ENCODE measurements around the gene PLAC8L1. TPM values are rescaled to one million over a fixed set of nuclear protein-coding genes. Genes with fewer than 3 reads are reported as not detected.

The PLAC8L1 gene
- total RNA-seq, 1 experiment from 2014 or later, result 0.49 TPM

DNA sequence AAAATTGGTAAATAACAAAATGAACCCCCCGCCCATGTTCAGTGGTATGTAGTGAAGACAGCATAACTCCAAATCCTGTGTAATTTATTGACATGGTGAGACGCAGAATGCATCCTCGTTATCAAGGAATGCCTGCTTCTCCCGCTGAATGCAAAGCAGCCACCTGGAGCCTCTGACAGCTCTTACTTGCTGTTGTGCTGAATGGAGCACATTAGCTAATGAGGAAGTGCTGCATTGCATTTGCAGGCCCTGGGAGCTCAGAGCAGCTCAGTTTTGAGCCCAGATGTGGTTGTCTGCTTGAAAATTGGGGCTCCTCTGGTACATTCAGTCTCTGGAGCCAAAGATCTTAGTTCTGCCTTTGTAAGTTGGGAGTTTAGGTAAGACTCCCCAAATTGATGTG is 28.9 kb downstream of the PLAC8L1 start:
- no TSS peak for BruUV-seq (replicated peaks)

DNA sequence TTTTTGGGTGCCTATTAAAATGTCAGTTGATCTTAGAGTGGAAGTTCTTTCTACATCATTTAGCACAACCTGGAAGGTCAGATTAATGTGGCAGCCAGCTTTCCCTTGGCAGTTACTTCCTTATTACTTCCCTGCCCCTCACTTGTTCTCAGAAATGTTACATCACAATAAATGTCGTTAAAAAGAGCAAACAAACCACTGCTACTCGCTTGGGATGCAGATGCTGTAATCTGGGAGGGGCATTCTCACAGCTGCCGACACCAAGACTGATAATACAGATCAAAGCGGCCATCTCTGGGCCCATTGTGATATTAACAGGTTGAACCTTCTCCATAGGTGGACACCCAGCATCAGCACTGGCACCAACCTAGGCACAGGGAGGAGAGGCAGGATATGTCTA is 29.3 kb downstream of the PLAC8L1 start:
- H3K36me3 ChIP-seq (ENCODE audit: control insufficient read depth, insufficient read depth, low read length), result no peaks in the 10 kb centered on the region
- POLR2A ChIA-PET, result no interaction called here
- CTCF ChIA-PET, result no interaction called here
- H3K4me1 ChIP-seq (ENCODE audit: control insufficient read depth, insufficient read depth, low read length), result no peaks in the 10 kb centered on the region
- intact Hi-C loops (cut with micrococcal nuclease; ENCODE audit: unreplicated experiment), result no loop called here
- no TSS peak for BruUV-seq (replicated peaks)
- no peak overlapping the region for H3K4me3 ChIP-seq (ENCODE audit: low read depth in 2 of 2, low read length in 2 of 2)
- ATAC-seq, result no peak
- no peak overlapping the region for H3K27ac ChIP-seq (ENCODE audit: low read length)
- DNase-seq (ENCODE audit: low read depth, low spot score), result no peak
- no peaks in the 10 kb centered on the region for H3K27me3 ChIP-seq (ENCODE audit: control insufficient read depth, insufficient read depth, low read length)
- no peaks in the 10 kb centered on the region for H3K9me3 ChIP-seq (ENCODE audit: control insufficient read depth, insufficient read depth, low read depth, low read length)
- in situ Hi-C loops (cut with HindIII; ENCODE audit: low pct_unique_long_range_greater_than_20kb, low sequenced_read_pairs), result no loop called here
- TF ChIP-seq POLR2AphosphoS5 (IDR thresholded peaks at IDR 0.05; ENCODE audit: low read depth, low read length), result no peak

More for the DNA sequence above, 28.9 kb downstream of the PLAC8L1 start:
- Histone ChIP-seq H3K36me3 (ENCODE audit: control insufficient read depth, insufficient read depth, low read length) (no peaks in the 10 kb centered on the region), H3K27ac (ENCODE audit: low read length) (no peak overlapping the region), H3K4me3 (ENCODE audit: low read depth in 2 of 2, low read length in 2 of 2) (no peak overlapping the region), H3K27me3 (ENCODE audit: control insufficient read depth, insufficient read depth, low read length) (no peaks in the 10 kb centered on the region), H3K4me1 (ENCODE audit: control insufficient read depth, insufficient read depth, low read length) (no peaks in the 10 kb centered on the region), H3K9me3 (ENCODE audit: control insufficient read depth, insufficient read depth, low read depth, low read length) (no peaks in the 10 kb centered on the region)
- ATAC-seq (no peak), DNase-seq (ENCODE audit: low read depth, low spot score) (no peak)
- in situ Hi-C loops (cut with HindIII; ENCODE audit: low pct_unique_long_range_greater_than_20kb, low sequenced_read_pairs) (no loop called here), intact Hi-C loops (cut with micrococcal nuclease; ENCODE audit: unreplicated experiment) (no loop called here)
- TF ChIP-seq TCF7L2 (IDR thresholded peaks at IDR 0.05; ENCODE audit: low read depth, low read length), result no peak
- TF ChIP-seq SIN3A (IDR thresholded peaks at IDR 0.05; ENCODE audit: borderline replicate concordance, insufficient read depth, low read depth, low read length), result no peak
- ChIA-PET CTCF (no interaction called here), POLR2A (no interaction called here)

DNA sequence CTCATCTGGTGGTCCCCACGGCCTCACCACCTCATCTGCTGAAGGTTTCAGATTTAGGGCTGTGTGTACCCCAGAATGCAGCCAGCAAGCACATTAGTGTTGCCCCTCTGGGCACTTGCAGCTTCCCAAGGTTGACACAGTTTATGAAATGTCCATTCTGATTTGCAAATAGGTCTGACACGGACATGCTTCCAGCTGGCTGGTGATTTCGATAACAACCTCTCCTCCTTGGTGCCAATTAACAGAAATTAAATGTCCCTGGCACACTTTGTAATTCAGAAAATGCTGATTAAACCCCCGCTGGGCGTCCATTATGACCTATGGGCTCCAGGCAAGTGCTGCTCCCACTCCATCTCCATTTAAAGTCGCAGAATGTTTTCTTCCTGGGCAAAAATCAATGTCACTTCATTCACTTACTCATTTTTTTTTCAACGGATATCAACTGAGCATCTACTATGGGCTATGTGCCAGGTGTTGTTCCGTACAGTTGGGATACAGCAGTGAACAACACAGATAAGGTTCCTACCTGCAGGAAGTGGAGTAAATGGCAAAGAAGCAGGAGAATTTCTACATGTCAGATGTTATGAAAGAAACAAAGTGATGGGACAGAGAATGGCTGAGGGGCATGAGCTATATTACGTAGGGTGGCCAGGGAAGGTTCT is 32.0 kb downstream of the PLAC8L1 start:
- TF ChIP-seq, protein P1, sequence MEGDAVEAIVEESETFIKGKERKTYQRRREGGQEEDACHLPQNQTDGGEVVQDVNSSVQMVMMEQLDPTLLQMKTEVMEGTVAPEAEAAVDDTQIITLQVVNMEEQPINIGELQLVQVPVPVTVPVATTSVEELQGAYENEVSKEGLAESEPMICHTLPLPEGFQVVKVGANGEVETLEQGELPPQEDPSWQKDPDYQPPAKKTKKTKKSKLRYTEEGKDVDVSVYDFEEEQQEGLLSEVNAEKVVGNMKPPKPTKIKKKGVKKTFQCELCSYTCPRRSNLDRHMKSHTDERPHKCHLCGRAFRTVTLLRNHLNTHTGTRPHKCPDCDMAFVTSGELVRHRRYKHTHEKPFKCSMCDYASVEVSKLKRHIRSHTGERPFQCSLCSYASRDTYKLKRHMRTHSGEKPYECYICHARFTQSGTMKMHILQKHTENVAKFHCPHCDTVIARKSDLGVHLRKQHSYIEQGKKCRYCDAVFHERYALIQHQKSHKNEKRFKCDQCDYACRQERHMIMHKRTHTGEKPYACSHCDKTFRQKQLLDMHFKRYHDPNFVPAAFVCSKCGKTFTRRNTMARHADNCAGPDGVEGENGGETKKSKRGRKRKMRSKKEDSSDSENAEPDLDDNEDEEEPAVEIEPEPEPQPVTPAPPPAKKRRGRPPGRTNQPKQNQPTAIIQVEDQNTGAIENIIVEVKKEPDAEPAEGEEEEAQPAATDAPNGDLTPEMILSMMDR (IDR thresholded peaks at IDR 0.05), result no peak
- TF ChIP-seq, protein P2, sequence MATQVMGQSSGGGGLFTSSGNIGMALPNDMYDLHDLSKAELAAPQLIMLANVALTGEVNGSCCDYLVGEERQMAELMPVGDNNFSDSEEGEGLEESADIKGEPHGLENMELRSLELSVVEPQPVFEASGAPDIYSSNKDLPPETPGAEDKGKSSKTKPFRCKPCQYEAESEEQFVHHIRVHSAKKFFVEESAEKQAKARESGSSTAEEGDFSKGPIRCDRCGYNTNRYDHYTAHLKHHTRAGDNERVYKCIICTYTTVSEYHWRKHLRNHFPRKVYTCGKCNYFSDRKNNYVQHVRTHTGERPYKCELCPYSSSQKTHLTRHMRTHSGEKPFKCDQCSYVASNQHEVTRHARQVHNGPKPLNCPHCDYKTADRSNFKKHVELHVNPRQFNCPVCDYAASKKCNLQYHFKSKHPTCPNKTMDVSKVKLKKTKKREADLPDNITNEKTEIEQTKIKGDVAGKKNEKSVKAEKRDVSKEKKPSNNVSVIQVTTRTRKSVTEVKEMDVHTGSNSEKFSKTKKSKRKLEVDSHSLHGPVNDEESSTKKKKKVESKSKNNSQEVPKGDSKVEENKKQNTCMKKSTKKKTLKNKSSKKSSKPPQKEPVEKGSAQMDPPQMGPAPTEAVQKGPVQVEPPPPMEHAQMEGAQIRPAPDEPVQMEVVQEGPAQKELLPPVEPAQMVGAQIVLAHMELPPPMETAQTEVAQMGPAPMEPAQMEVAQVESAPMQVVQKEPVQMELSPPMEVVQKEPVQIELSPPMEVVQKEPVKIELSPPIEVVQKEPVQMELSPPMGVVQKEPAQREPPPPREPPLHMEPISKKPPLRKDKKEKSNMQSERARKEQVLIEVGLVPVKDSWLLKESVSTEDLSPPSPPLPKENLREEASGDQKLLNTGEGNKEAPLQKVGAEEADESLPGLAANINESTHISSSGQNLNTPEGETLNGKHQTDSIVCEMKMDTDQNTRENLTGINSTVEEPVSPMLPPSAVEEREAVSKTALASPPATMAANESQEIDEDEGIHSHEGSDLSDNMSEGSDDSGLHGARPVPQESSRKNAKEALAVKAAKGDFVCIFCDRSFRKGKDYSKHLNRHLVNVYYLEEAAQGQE (IDR thresholded peaks at IDR 0.05; ENCODE audit: insufficient read depth in 1 of 2, low read depth in 2 of 2, low read length in 1 of 2), result no peak
- TF ChIP-seq POLR2AphosphoS5 (IDR thresholded peaks at IDR 0.05; ENCODE audit: low read depth, low read length), result no peak
- Histone ChIP-seq H3K27ac (ENCODE audit: low read length) (no peak overlapping the region), H3K36me3 (ENCODE audit: control insufficient read depth, insufficient read depth, low read length) (no peaks in the 10 kb centered on the region), H3K4me3 (ENCODE audit: low read depth in 2 of 2, low read length in 2 of 2) (no peak overlapping the region), H3K9me3 (ENCODE audit: control insufficient read depth, insufficient read depth, low read depth, low read length) (no peaks in the 10 kb centered on the region), H3K27me3 (ENCODE audit: control insufficient read depth, insufficient read depth, low read length) (no peaks in the 10 kb centered on the region), H3K4me1 (ENCODE audit: control insufficient read depth, insufficient read depth, low read length) (no peaks in the 10 kb centered on the region)
- CTCF ChIA-PET, result no interaction called here
- BruUV-seq (replicated peaks), result no TSS peak
- in situ Hi-C loops (cut with HindIII; ENCODE audit: low pct_unique_long_range_greater_than_20kb, low sequenced_read_pairs), result no loop called here
- intact Hi-C loops (cut with micrococcal nuclease; ENCODE audit: unreplicated experiment), result no loop called here
- DNase-seq (ENCODE audit: low read depth, low spot score) (no peak), ATAC-seq (no peak)
- POLR2A ChIA-PET, result interaction anchor here (0.6 kb wide), 1 partner anchor 18 kb away, joined by 4 read pairs; no protein-coding TSS in a partner anchor

Measured in Panc1 (cell line).